HUDEP-2 (cell line): Measurements from ENCODE around the gene TMEM170B.
"Not testable (repeated sequence)": the region's sequence is repeated elsewhere in the genome, so short reads cannot be mapped to it uniquely, and the experiment has no call there.

Experiments
- DNase-seq, 76 experiments: peaks; one replicate each; lab custom pipeline; 2025; ENCODE audit not compliant: unreplicated experiment in 76 of 76; lab: John Stamatoyannopoulos, UW

TMEM170B gene

DNA sequence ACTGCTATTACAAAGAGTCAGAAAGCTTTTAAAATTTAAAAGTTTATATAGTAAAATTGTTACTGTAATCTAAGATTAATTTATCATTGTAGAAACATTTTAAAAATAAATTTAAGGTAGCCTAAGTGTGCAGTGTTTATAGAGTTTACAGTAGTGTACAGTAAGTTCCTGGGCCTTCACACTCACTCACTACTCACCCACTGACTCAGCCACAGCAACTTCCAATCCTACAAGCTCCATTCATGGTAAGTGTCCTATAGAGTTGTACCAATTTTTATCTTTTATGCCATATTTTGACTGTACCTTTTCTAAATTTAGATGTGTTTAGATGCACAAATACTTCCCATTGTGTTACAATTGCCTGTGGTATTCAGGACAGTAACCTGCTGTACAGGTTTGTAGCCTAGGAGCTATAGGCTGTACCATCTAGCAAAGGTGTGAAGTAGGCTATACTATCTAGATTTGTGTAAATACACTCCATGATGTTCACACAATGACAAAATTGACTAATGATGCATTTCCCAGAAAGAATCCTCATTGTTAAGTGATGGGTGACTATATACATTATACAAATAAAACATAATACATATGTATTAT is 10.2 kb upstream of the TMEM170B start:
- DNase-seq = no peak

DNA sequence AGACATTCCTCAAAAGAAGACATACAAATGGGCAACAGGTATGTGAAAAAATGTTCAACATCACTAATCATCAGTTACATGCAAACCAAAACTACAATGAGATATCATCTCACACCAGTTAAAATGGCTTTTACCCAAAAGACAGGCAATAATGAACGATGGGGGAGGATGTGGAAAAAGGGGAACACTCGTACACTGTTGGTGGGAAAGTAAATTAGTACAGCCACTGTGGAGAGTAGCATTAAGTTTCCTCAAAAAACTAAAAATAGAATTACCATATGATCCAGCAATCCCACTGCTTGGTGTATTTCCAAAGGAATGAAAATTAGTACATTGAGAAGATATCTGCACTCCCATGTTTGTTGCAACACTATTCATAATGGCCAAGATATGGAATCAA is 8.6 kb upstream of the TMEM170B start:
- no peak for DNase-seq

DNA sequence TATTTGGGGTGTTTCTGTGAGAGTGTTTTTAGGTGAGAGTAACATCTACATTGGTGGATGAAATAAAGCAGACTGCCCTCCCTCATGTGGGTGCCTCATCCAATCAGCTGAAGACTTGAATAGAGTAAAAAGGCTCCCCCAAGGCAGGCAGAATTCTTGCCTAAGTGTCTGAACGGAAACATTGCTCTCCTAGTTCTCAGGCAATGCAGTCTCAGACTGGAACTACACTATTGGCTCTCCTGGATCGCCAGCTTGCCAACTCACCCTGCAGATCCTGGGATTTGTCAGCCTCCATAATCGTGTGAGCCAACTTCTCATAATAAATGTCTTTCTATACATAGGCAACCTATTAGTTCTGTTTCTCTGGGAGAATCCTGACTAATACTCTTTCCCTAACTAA is 5.5 kb upstream of the TMEM170B start:
- no peak for DNase-seq

DNA sequence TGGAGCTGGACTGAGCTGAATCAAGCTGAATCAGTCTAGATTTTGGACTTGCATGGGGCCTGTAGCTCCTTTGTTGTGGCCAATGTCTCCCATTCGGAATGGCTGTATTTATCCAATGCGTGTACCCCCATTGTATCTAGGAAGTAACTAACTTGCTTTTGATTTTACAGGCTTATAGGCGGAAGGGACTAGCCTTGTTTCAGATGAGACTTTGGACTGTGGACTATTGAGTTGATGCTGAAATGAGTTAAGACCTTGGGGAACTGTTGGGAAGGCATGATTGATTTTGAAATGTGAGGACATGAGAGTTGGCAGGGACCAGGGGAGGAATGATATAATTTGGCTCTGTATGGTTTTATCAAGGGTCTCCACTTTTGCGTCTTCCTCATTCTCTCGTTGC is 3.0 kb upstream of the TMEM170B start:
- DNase-seq = no peak

DNA sequence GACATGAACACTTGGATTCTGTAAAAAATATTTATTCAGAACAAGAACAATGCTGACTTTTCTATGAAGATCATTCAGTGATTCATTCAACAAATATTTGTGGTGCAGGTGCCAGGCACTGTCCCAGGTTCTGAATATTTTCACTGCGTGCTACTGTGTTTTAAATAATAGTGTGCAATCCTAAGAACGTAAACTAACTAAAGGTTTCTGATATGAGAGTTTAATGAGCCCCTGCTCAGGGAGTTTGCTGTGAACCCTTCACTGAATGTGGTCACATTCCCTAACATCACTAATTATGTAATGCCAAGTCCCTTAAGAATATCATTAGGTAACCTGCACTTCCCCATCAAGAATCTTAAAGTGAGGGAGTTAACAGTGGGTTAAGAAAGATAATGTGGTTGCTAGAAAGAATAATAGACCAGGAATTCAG is 1.7 kb upstream of the TMEM170B start:
- peak in 4 of 76 experiments; percentile 3 to 23 (median 18) for DNase-seq

DNA sequence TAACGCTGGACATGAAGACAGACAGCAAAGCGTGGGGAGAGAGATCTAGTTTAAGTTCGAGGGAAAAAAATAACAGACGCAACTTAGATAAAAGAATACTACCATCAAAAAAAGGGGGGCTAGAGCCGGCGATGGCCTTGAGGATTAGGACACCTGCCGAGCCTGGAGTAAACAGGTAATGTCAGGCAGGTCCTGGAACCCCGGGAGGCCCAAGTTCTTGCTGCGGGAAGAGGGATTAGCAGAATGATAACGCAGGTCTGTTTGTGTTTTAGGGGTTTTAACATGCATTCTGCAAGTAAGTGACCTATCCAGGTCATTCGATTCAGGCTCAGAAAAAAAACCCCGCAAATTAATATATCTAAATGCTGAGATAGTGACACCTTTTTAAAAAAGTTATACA is 754 bp upstream of the TMEM170B start:
- no peak for DNase-seq

DNA sequence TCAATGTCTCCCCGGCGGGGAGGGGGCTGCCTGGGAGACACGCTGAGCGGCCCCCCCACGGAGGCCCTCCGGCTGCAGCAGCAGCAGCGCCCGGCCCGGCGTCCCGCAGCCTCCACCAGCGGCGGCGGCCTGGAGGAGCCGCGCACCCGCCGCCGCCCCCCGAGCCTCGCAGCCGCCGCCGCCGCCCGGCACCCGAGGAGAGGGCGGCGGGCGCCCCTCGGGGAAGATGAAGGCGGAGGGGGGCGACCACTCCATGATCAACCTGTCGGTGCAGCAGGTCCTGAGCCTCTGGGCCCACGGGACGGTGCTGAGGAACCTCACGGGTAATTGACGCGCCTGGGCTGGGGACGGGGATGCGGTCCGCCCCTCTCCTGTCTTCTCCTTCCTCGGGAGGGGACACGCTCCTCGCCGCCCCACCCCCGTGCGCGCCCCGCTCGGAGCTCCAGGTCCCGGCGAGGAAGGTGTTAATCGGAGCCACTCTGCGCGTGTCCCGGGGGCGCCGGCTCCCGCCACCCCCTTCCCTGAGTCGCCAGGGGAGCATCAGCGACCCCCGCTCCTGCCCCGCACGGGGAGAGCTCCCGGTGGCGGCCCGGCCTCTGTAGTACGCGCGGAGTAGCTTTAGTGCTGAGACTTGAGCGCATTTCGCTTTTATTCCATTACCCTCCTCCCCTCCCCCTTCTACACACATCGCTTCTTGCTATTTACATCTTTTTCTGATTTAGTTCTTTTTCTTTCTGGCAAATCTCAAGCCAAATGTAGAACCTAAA is 686 bp downstream of the TMEM170B start:
- no peak for DNase-seq

DNA sequence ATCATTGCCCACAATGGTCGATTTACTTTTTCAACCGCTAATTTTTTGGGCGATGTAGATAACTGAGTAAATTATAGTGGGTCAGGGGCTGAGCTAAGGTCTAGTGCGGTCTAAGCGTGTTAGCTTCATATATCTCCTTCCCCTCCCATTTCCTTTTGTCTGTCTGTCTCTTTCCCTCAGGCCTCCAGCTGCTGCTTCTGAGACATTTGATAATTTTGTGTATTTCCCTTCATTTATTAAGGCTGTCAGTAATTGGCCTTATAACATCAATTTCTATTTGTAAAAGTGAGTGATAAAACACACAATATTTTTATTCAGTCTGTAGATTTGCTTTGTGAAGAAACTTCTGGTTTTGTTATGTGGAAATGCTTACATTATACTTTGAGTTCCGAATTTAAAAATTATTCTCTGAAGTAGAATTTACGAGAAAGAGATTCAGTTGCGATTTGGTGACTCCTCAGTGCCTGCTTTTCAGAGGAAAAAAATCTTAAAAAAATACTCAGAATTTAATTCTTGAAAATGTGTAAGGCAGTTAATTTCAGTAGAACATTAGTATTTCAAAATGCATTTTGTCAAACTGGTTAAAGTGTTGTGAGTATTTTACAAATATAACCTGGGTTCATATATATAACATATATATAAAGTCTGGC is 1.4 kb downstream of the TMEM170B start:
- no peak for DNase-seq

DNA sequence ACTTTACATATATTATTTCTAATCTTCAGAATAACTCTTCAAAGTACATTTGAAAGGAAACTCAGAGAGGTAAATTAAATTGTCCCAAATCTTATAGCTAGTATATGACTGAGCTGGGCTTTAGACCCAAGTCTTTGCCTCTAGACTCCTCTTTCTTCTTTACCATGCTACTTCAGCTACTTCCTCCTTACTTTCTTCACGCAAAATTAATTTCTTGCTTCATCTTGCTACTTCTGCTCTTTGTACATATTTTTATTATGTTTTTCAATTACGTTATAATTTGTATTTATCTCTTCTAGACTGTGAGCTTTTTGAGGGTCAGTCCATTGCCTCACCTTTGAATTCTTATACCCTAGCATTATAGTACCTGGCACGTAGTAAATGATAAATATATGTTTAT is 5.3 kb downstream of the TMEM170B start:
- no peak for DNase-seq

DNA sequence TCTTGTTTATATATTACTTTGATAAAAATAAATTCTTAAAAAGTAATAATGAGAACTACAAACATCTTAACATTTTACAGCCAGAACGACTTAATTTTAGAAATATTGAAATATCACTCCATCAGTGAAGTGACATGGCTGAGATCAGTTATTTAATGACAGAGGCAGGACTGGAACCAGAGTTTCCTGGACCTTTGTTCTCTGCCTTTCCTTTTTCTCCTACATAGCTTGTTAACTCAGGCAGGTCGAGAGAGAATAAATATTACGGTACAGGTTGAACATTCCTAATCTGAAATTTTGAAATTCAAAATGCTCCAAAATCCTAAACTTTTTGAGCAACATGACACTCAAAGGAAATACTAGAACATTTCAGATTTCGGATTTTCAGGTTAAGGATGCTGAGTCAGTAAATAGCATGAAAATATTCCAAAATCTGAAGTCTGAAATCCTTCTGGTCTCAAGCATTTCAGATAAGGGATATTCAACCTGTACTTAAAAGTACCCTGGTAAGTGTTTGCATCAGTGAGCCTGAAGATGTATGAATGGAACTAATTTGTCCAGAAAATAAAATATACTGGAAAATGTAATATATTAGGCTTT is 6.5 kb downstream of the TMEM170B start:
- no peak for DNase-seq

DNA sequence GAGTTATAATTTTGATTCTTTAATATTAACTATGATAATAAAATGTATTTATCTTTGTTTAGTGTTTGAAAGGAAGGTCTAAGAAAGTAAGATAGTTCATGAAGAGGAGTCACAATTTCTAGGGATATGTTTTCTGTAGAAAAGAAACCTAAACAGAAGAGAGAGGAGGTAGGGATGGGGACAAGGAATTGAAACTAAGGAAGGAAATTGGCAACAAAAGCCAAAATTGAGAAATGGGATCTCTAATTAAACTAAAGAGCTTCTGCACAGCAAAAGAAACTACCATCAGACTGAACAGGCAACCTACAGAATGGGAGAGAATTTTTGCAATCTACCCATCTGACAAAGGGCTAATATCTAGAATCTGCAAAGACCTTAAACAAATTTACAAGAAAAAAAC is 10.3 kb downstream of the TMEM170B start:
- DNase-seq = not testable (repeated sequence)

DNA sequence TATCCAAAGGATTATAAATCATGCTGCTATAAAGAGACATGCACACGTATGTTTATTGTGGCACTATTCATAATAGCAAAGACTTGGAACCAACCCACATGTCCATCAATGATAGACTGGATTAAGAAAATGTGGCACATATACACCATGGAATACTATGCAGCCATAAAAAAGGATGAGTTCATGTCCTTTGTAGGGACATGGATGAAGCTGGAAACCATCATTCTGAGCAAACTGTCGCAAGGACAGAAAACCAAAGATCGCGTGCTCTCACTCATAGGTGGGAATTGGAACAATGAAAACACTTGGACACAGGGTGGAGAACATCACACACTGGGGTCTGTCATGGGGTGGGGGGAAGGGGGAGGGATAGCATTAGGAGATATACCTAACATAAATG is 11.0 kb downstream of the TMEM170B start:
- DNase-seq = not testable (repeated sequence)

DNA sequence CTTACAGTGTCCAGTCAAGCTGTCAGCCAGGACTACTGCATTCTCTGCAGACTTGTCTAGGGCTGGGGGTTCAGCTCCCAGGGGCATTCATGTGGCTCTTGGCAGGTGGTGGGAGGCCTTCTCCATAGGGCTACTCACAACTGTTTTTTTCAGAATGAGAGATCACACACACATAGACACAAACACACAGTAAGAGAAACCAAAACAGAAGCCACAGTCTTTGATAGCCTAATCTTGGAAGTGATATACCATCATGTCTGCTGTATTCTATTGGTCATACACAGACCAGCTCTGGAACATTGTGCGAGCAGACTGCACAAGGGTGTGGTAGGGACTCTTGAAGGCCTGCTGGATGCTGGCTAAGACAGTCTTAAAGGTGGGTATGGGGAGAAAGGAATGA is 13.5 kb downstream of the TMEM170B start:
- no peak for DNase-seq

DNA sequence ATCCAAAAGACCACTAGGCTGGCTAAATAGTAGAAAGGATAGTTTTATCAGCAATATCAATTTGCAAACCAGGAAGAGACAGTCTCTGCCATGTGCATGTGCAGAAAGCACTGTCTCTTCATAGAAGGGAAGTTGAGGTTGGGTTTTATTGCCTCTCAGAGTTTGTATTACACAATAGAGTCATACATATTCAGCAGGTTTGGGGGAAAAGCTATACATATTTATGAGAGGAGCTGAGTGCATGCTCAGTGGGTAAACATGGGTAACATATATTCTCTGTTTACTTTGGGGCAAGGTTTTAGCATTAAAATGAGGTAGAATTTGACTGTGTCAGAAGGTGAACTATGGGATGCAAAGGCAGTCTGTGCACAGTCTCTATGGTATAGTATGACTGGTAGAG is 14.9 kb downstream of the TMEM170B start:
- no peak for DNase-seq

DNA sequence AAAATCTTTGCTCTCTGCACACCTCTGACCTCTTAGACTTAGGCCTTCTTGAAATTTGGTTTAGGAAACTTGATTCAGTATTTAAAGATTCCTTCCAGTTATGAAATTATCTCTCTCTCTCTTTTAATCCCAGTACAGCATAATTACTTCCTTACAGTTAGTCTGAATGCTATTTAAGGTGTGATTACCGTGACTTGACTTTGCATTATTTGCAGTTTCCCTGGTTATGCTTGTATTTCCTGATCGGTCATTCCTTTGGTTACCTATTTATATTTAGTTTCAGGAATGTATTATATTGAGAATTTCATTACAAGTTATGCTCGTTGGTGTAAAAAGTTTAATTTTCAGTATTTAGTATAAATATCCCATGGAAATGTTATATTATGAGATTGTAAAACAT is 16.3 kb downstream of the TMEM170B start:
- DNase-seq = no peak

DNA sequence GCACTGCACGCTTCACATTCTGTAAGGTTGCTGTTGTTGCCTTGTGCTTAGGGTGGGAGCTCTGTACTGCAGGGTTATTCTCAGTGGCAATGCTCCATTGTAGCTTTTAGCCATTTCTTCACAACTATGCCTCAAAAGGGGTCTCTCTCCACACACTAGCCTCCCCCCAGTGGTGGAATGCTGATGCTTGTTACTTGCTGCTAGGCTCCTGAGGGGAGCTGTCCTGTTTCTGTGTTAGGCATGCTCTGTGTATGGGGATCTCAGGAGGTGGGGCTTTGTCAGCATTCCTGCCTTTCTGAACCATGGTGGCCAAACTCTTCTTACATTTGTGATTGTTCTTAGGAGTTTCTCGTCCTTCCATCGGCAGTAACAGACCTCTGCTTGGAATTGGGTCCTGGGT is 18.8 kb downstream of the TMEM170B start:
- no peak for DNase-seq

DNA sequence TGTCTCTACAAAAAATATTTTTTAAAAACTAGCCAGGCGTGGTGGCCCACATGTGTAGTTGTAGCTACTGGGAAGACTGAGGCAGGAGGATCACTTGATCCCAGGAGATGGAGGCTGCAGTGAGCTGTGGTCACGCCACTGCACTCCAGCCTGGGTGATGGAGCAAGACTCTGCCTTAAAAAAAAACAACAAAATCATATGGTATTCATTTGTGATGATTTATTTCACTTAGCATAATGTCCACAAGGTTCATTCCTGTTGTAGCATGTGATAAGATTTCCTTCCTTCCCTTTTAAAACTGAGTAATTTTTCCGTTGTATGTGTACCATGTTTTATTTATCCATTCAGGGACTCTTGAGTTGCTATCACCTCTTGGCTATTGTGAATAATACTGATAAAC is 26.2 kb downstream of the TMEM170B start:
- no peak for DNase-seq

DNA sequence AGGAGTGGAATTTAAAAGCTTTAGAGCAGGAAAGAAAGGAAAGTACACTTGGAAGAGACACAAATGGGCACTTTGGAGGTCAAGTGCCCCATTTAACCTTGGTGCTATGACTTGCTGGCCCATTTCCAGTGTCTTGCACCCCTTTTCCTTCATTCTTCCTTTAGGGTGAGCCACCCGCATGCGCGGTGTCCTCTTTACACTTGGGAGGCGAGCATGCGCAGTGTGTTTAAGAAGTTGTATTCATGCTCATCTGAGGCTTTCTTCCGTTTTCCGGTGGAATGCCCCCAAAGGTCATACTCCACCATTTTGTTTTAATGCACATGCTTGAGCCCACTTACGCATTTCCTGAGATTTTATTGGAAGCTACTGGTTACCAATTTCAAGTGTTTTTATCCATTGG is 29.1 kb downstream of the TMEM170B start:
- DNase-seq = no peak

DNA sequence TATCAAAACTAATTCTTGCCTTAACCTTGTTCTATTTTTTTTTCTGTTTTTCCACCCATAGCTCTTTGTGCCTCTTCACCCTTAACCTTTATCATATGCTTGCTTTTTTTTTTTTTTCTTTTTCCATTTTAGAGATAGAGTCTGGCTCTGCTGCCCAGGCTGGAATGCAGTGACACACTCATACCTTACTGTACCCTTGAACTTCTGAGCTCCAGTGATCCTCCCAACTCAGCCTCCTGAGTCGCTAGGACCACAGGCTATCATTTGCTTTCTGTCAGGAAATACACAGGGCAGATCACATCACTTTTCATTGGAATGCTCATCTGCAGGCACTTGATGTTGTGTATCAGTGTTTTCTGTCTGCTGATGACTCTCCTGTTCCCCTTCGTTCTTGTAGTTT is 33.5 kb downstream of the TMEM170B start:
- DNase-seq = no peak

DNA sequence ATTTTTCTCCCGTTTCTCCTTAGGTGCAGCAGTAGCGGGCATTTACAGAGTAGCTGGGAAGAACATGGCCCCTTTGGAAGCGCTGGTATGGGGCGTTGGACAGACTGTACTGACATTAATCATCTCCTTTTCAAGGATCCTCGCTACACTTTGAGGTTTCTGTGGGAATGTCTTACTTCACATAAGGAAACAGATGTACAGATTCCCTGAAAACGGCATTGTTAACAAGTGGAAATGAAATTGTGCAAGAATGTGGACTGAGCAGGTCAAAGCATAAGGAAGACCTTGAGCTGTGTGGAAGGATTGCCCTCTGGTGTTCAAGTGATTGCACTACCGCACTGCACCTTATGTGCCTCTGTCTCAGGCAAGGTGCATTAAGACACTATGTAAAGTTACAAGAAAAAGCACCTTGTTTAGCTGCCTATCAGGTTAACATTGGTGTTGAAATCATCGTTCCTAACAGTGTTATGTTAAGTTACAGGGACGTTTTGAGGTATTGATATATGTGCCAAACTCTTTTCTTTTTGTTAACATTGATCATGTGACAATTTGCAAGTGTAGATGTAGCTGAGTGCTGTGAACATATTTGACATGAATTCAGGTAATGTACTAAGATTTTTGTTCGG is 38.0 kb downstream of the TMEM170B start:
- DNase-seq = peak in 40 of 76 experiments; percentile 3 to 72 (median 32)
